Activated B cell treated with CpG ODN at 0.5 μM for 24 hours (primary cell): ENCODE data around the gene EPHA4. TPM values are rescaled to one million over a fixed set of nuclear protein-coding genes. Genes with fewer than 3 reads are reported as not detected.

ENCODE experiments used
- ATAC-seq: fragments of 200-7000 bp; cut with Tn5 transposase; one replicate; pipeline ENCODE4 v1.10.0; 2021; ENCODE audit warnings: low read depth, mild to moderate bottlenecking, moderate library complexity
- CTCF ChIA-PET: fragments of 350-600 bp; sonication (Branson Sonifier 250); formaldehyde crosslinking; loops from one replicate; lab custom pipeline; 2021; ENCODE audit warnings: antibody characterized with exemption; lab: Charles Lee
- POLR2A ChIA-PET: fragments of 350-600 bp; sonication (Branson Sonifier 250); formaldehyde crosslinking; loops from one replicate; lab custom pipeline; 2021; ENCODE audit warnings: antibody characterized with exemption; lab: Charles Lee
- DNase-seq: peaks from one replicate; pipeline ENCODE4 v3.0.0; 2022
- H3K27ac Mint-ChIP-seq: one replicate; pipeline ENCODE4 v1.8.0; 2020; ENCODE audit warnings: mixed read lengths
- H3K27me3 Mint-ChIP-seq: one replicate; pipeline ENCODE4 v1.8.0; 2021; ENCODE audit warnings: mixed read lengths
- H3K36me3 Mint-ChIP-seq: one replicate; pipeline ENCODE4 v1.8.0; 2021; ENCODE audit warnings: low read depth, mixed read lengths
- H3K4me1 Mint-ChIP-seq: one replicate; pipeline ENCODE4 v1.8.0; 2021; ENCODE audit warnings: mixed read lengths
- H3K4me3 Mint-ChIP-seq: one replicate; pipeline ENCODE4 v1.8.0; 2020; ENCODE audit warnings: mild to moderate bottlenecking, mixed read lengths
- H3K9me3 Mint-ChIP-seq: one replicate; pipeline ENCODE4 v1.8.0; 2020; ENCODE audit warnings: mixed read lengths
- intact Hi-C: fragments of 100-400 bp; cut with micrococcal nuclease; formaldehyde crosslinking; loops from one replicate; pipeline ENCODE4 v1.15.1; 2024
- total RNA-seq: library from RNA; stranded (reverse); gene quantifications from 2 replicates; pipeline ENCODE4 v1.2.3, GENCODE V29; 2022
- TF ChIP-seq, protein P1 (sequence below): fragments of 200-600 bp; IDR thresholded peaks from one replicate; pipeline ENCODE4 v1.8.0; 2022; ENCODE audit warnings: antibody characterized with exemption, mild to moderate bottlenecking

The EPHA4 gene
- total RNA-seq, 1 donor from 2014 or later = 26.4 TPM

GRCh38 chr2:221468317-221468716 lies 103.8 kb downstream of the EPHA4 start:
- CTCF ChIA-PET = no interaction called here
- intact Hi-C loops = loop anchor here (5.0 kb wide), 2 partner anchors 266 to 781 kb away; no protein-coding TSS in a partner anchor
- DNase-seq = no peak
- Mint-ChIP-seq H3K9me3 (no peaks in the 10 kb centered on the region), H3K27me3 (no peaks in the 10 kb centered on the region), H3K27ac (no peak overlapping the region), H3K36me3 (no peaks in the 10 kb centered on the region), H3K4me3 (no peak overlapping the region), H3K4me1 (peaks cover 54% of the 10 kb centered on the region)
- POLR2A ChIA-PET = no interaction called here
- TF ChIP-seq, protein P1, sequence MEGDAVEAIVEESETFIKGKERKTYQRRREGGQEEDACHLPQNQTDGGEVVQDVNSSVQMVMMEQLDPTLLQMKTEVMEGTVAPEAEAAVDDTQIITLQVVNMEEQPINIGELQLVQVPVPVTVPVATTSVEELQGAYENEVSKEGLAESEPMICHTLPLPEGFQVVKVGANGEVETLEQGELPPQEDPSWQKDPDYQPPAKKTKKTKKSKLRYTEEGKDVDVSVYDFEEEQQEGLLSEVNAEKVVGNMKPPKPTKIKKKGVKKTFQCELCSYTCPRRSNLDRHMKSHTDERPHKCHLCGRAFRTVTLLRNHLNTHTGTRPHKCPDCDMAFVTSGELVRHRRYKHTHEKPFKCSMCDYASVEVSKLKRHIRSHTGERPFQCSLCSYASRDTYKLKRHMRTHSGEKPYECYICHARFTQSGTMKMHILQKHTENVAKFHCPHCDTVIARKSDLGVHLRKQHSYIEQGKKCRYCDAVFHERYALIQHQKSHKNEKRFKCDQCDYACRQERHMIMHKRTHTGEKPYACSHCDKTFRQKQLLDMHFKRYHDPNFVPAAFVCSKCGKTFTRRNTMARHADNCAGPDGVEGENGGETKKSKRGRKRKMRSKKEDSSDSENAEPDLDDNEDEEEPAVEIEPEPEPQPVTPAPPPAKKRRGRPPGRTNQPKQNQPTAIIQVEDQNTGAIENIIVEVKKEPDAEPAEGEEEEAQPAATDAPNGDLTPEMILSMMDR = no peak
- no peak for ATAC-seq

GRCh38 chr2:221467610-221468009 lies 104.5 kb downstream of the EPHA4 start:
- H3K4me1 Mint-ChIP-seq = peaks cover 61% of the 10 kb centered on the region
- no peaks in the 10 kb centered on the region for H3K9me3 Mint-ChIP-seq
- intact Hi-C loops = loop anchor here (2.0 to 5.0 kb wide), 3 partner anchors 51 to 780 kb away; no protein-coding TSS in a partner anchor

DNA sequence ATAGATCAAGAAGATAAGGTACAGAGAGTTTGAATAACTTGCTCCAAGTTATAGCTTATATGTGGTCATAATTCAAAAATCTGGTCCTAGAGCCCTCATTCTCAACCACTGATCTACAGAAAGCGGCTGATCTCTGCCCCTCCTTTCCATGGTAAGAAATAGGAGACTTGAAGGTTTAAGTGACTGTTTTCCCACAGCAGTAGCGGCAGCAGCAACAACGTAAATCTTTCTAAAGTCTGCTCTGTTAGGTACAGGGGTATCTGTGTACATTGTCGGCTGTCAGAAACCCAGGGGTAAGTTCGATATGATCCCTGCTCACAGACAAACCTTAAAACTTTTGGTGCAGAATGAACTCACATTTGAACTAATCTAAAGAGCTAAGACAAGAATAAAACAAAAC lies 105.4 kb downstream of the EPHA4 start:
- Mint-ChIP-seq H3K36me3 (no peaks in the 10 kb centered on the region), H3K4me1 (peaks cover 63% of the 10 kb centered on the region), H3K4me3 (no peak overlapping the region), H3K27me3 (no peaks in the 10 kb centered on the region), H3K27ac (no peak overlapping the region), H3K9me3 (no peaks in the 10 kb centered on the region)
- CTCF ChIA-PET = no interaction called here
- intact Hi-C loops = loop anchor here (1.0 to 5.0 kb wide), 4 partner anchors 52 to 779 kb away; no protein-coding TSS in a partner anchor
- TF ChIP-seq, protein P1 = no peak
- DNase-seq = no peak
- no peak for ATAC-seq
- POLR2A ChIA-PET = interaction anchor here (4.1 kb wide), 1 partner anchor 51 kb away, joined by 17 read pairs; no protein-coding TSS in a partner anchor

More at GRCh38 chr2:221467610-221468009, 104.5 kb downstream of the EPHA4 start:
- ChIA-PET CTCF (no interaction called here), POLR2A (no interaction called here)
- ATAC-seq (no peak), DNase-seq (no peak)
- H3K27me3 Mint-ChIP-seq = no peaks in the 10 kb centered on the region
- H3K36me3 Mint-ChIP-seq = no peaks in the 10 kb centered on the region
- H3K27ac Mint-ChIP-seq = no peak overlapping the region
- no peak overlapping the region for H3K4me3 Mint-ChIP-seq
- TF ChIP-seq, protein P1 = no peak

DNA sequence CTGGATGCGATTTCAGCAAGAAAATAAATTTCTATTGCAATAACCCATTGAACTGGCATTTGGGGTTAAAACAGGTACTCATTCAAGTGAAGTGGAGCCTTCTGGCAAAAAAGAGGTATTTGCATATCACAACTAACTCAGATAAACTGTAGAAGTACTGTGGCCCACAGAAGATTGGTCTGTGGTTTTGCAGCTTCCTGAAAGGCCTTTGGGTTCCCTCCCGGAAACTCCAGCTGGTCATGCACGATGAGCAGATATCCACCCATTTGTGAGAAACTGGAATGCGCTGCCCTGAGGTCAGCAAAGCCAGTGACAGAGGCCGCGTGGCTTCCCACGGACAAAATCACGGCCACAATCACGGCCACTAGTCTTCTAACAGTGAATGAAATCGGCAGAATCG lies 106.3 kb downstream of the EPHA4 start:
- peaks cover 60% of the 10 kb centered on the region for H3K4me1 Mint-ChIP-seq
- DNase-seq = peak; percentile 16
- intact Hi-C loops = loop anchor here (1.0 to 5.0 kb wide), 4 partner anchors 53 to 778 kb away; no protein-coding TSS in a partner anchor

GRCh38 chr2:221464971-221465370 lies 107.1 kb downstream of the EPHA4 start:
- no peak for ATAC-seq
- no peak overlapping the region for H3K27ac Mint-ChIP-seq
- H3K9me3 Mint-ChIP-seq = no peaks in the 10 kb centered on the region
- no peaks in the 10 kb centered on the region for H3K27me3 Mint-ChIP-seq
- intact Hi-C loops = loop anchor here (5.0 kb wide), 2 partner anchors 263 to 778 kb away; no protein-coding TSS in a partner anchor
- ChIA-PET CTCF (no interaction called here), POLR2A (interaction anchor here (1.1 to 4.1 kb wide), 2 partner anchors 53 to 91 kb away, joined by 4 to 17 read pairs; no protein-coding TSS in a partner anchor)
- no peak overlapping the region for H3K4me3 Mint-ChIP-seq
- H3K36me3 Mint-ChIP-seq = no peaks in the 10 kb centered on the region
- TF ChIP-seq, protein P1 = no peak
- DNase-seq = no peak
- peaks cover 60% of the 10 kb centered on the region for H3K4me1 Mint-ChIP-seq

More for the DNA sequence above, 106.3 kb downstream of the EPHA4 start:
- ChIA-PET CTCF (interaction anchor here (0.9 kb wide), 1 partner anchor 52 kb away, joined by 3 read pairs; no protein-coding TSS in a partner anchor), POLR2A (interaction anchor here (1.1 to 4.1 kb wide), 2 partner anchors 52 to 90 kb away, joined by 4 to 17 read pairs; no protein-coding TSS in a partner anchor)
- TF ChIP-seq, protein P1 = no peak
- Mint-ChIP-seq H3K27me3 (no peaks in the 10 kb centered on the region), H3K27ac (peak overlapping the region; percentile 72), H3K36me3 (no peaks in the 10 kb centered on the region), H3K9me3 (no peaks in the 10 kb centered on the region), H3K4me3 (peak overlapping the region; percentile 71)
- ATAC-seq = peak; percentile 82
